HG03575 (cell line): ENCODE results near the gene CCNT1.
"Not testable (repeated sequence)": the region's sequence is repeated elsewhere in the genome, so short reads cannot be mapped to it uniquely, and the experiment has no call there.

ENCODE experiments used
- ATAC-seq: cut with Tn5 transposase; IDR thresholded peaks from one replicate; pipeline ENCODE4 v1.9.1; 2021; ENCODE audit not compliant: unreplicated experiment, insufficient number of reproducible peaks, low FRiP score; ENCODE audit errors: extremely low read depth

Gene CCNT1

DNA sequence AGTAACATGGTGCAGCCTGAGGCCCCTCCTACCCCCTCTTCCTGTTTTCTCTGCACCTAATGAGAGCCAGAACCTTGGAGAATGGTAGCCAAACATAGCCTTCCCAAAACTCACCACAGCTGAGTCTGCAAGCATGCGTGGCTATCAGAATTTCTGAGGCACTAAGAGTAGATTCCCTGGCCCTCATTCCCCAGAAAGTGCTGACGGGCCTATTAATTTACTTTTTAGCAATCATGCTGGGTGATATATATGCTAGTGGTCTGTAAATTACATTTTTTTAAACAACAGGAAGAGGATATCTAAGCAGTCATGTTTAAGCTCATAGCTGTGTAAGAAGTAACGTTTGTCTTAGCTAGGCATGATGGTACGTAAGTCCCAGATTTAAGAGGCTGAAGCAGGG lies 64.8 kb downstream of the CCNT1 start:
- ATAC-seq: no peak

DNA sequence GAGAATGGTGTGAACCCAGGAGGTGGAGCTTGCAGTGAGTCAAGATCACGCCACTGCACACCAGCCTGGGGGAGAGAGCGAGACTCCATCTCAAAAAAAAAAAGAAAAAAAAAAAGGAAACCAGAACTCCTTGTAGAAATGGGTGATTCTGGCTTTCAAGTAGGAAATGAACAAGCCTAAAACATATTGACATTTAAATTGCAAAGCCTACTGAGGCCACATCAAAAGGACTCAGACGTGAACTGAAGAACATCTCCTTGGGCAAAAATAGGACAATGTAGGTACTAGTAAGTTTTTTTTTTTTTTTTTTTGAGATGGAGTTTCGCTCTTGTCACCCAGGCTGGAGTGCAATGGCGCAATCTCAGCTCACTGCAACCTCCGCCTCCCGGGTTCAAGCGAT lies 71.2 kb downstream of the CCNT1 start:
- not testable (repeated sequence) for ATAC-seq

GRCh38 chr12:48643011-48643410 lies 73.5 kb downstream of the CCNT1 start:
- ATAC-seq: no peak

GRCh38 chr12:48641752-48642555 lies 74.6 kb downstream of the CCNT1 start:
- not testable (repeated sequence) for ATAC-seq

- no peak for ATAC-seq
Observed at GRCh38 chr12:48640854-48641253, 75.7 kb downstream of the CCNT1 start.

GRCh38 chr12:48640428-48640827 lies 76.1 kb downstream of the CCNT1 start:
- no peak for ATAC-seq
